WI38 (cell line): Measurements from ENCODE around the gene MAMLD1.

Source experiments
- H3K4me3 ChIP-seq: 2 replicates; pipeline ENCODE4 v1.5.1; 2011; ENCODE audit warnings: low read depth, mild to moderate bottlenecking, control low read depth, low read length
- TF ChIP-seq, protein P1 (sequence below): IDR thresholded peaks from 2 replicates; pipeline ENCODE4 v1.5.1; 2012; ENCODE audit warnings: low read depth, mild to moderate bottlenecking, control low read depth, low read length

The MAMLD1 gene

DNA sequence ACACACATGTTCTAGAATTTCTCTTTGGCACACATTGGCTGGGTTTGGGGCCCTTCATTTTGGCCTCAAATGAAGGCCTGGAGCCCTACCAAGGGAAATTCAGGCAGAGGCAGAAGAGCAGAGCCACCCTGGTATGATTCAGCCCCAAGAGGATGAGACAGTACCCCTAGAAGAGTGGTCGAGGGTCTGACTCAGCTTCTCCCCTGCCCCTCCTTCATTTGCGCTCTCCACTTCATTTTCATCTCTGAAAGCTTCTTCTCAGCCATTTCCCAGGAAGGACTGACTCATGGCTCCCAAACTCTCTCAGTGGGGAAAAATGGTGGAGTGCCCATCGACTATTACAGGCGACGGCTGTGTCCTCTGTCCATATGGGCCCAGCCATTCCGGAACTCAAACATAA is 43.5 kb downstream of the MAMLD1 start:
- TF ChIP-seq, protein P1, sequence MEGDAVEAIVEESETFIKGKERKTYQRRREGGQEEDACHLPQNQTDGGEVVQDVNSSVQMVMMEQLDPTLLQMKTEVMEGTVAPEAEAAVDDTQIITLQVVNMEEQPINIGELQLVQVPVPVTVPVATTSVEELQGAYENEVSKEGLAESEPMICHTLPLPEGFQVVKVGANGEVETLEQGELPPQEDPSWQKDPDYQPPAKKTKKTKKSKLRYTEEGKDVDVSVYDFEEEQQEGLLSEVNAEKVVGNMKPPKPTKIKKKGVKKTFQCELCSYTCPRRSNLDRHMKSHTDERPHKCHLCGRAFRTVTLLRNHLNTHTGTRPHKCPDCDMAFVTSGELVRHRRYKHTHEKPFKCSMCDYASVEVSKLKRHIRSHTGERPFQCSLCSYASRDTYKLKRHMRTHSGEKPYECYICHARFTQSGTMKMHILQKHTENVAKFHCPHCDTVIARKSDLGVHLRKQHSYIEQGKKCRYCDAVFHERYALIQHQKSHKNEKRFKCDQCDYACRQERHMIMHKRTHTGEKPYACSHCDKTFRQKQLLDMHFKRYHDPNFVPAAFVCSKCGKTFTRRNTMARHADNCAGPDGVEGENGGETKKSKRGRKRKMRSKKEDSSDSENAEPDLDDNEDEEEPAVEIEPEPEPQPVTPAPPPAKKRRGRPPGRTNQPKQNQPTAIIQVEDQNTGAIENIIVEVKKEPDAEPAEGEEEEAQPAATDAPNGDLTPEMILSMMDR = no peak
- no peak overlapping the region for H3K4me3 ChIP-seq

DNA sequence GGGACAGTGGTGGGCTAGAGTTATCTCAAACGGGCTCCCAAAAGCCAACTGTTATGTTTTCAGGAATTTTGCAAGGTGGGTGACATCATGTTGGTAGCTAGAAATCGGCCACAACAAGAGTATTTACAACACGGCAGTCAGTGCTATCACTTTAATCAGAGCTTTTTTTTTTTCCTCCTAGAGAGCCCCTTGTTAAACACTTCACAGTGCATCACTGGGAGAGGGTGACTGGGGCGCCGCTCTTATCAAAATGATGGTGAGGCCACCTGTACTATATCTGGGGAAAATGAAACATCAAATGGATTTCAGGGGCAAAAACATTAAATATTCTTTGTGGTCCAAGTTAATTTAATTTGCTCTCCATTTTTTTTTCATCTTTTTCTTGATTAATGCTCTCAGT is 44.9 kb downstream of the MAMLD1 start:
- TF ChIP-seq, protein P1 = no peak

DNA sequence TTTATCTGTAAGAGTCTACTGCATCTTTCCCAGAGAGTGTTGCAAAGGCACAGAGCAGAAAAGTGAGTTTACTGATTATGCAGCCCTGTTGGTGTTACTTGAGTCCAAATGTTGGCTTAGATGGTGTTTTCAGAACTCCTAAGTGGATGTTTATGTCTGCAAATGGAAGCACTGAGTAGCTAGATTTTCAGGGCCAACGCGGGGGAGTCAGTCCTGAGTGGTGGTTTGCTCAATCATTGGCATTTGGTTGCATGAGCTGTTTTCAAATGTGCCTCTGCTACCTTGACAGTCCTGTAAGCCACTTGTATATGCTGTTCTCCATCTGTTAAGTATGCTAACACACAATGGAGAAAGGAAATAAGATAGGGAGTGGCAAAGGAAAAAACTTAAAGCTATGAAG is 45.4 kb downstream of the MAMLD1 start:
- TF ChIP-seq, protein P1 = no peak
- H3K4me3 ChIP-seq = no peak overlapping the region

More for the DNA sequence above, 44.9 kb downstream of the MAMLD1 start:
- no peak overlapping the region for H3K4me3 ChIP-seq

GRCh38 chrX:150409486-150409885 is 46.4 kb downstream of the MAMLD1 start:
- TF ChIP-seq, protein P1 = no peak
- no peak overlapping the region for H3K4me3 ChIP-seq

DNA sequence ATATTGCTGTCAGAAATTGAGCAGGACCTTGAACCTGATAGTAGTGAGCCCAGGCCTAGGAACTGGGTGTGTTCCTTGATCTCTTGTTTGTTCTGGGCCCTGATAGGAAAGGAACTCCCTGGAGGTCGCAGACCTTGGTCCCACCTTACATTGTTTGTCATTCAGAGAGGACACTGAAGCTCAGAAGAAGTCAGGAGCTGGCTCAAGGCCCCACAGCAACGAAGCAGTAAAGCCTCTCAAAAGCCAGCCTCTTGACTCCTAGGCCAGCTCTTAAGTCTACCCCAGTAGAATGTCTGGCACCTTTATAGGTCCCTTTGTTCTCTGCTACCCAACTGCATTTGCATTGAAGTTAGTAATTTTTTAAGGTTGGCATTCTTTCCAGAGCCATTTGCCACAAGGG is 46.8 kb downstream of the MAMLD1 start:
- H3K4me3 ChIP-seq = no peak overlapping the region
- TF ChIP-seq, protein P1 = no peak

GRCh38 chrX:150410513-150410912 is 47.4 kb downstream of the MAMLD1 start:
- H3K4me3 ChIP-seq = no peak overlapping the region
- TF ChIP-seq, protein P1 = no peak

DNA sequence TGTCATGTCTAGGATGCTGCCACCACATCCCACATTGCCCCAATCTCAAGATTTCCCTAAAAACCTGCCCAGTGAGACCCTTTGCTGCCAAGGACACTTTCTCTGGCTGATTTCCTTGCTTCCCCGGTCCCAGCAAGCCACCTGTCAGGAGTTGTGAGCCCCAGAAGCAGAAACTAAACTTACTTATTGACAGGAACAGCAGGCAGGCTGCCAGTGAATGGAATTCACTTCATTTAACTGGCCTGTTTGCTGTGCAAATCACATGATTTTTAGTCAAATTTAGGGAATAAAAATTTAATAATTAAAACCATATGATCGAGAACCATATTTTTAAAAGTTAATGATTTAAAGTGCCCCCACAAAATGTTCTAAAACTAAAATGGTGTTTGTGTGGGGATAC is 48.5 kb downstream of the MAMLD1 start:
- no peak overlapping the region for H3K4me3 ChIP-seq
- TF ChIP-seq, protein P1 = no peak
